SK-N-SH (cell line): ENCODE measurements around the gene KMT5C.

Source experiments
- CTCF ChIP-seq: fragments of 200-600 bp; sonication (generic); IDR thresholded peaks from 2 replicates; pipeline ENCODE4 v1.6.1; 2017; ENCODE audit warnings: antibody characterized with exemption, mild to moderate bottlenecking, moderate library complexity
- POLR2AphosphoS5 ChIP-seq: IDR thresholded peaks from 2 replicates; pipeline ENCODE4 v1.6.1; 2012; ENCODE audit warnings: low read depth, low read length

GRCh38 chr19:55311797-55312196 is 27.9 kb upstream of the KMT5C start:
- TF ChIP-seq CTCF (no peak), POLR2AphosphoS5 (no peak)
